Right lobe of liver (tissue), 4 donors: Measurements from ENCODE around the gene NTM.
"Not testable (repeated sequence)": the region's sequence is repeated elsewhere in the genome, so short reads cannot be mapped to it uniquely, and the experiment has no call there.

Source experiments
- CTCF ChIP-seq, 4 donors: fragments of 200-600 bp in 3 of 4; fragments of 450-650 bp in 1 of 4; IDR thresholded peaks; one replicate each; pipeline versions ENCODE4 v1.5.1 to v1.8.0; 2016 to 2022; ENCODE audit warnings: antibody characterized with exemption in 4 of 4, mild to moderate bottlenecking in 2 of 4
- POLR2A ChIP-seq: fragments of 450-650 bp; IDR thresholded peaks from one replicate; pipeline ENCODE4 v1.6.1; 2017; ENCODE audit warnings: antibody characterized with exemption, mild to moderate bottlenecking
- donor health status: DM: no; HTN: no; CAD: no.
- donor health status: DM: no; HTN: no; CAD: no.
- donor health status: DM: no; HTN: yes; CAD: no.

GRCh38 chr11:132319419-132319818 lies 949.0 kb downstream of the NTM start:
- not testable (repeated sequence) for TF ChIP-seq POLR2A; CTCF (IDR thresholded peaks at IDR 0.05)
